HL-60 (cell line): ENCODE data around the gene KLHL30.

Experiments
- TF ChIP-seq, protein P1 (sequence below): IDR thresholded peaks from one replicate; pipeline ENCODE4 v1.5.1; 2011; ENCODE audit warnings: low read length, control low read depth, inconsistent platforms; ENCODE audit not compliant: insufficient read depth
- TF ChIP-seq, protein P2 (sequence below): IDR thresholded peaks from 2 replicates; pipeline ENCODE4 v1.6.1; 2012; ENCODE audit warnings: low read depth; ENCODE audit not compliant: insufficient replicate concordance

DNA sequence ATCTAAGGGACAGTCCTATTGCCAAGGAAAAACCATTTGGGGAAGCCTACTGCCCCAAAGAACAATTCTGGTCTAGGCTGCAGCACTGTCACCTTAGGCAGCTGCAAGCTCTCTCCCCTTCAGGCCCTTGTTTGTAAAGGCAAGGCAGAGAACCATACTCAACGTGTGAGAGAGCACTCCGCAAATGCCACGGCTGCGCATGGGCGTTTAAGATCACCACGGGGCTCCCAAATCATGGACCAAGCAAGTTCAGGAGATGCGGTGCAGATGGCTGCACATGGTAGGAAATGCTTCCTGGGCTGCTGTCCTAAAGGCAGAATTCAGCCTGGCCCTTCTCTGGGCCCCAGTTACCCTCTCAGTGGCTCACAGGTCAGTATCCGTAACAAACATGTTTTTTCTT lies 35.8 kb downstream of the KLHL30 start:
- TF ChIP-seq, protein P1, sequence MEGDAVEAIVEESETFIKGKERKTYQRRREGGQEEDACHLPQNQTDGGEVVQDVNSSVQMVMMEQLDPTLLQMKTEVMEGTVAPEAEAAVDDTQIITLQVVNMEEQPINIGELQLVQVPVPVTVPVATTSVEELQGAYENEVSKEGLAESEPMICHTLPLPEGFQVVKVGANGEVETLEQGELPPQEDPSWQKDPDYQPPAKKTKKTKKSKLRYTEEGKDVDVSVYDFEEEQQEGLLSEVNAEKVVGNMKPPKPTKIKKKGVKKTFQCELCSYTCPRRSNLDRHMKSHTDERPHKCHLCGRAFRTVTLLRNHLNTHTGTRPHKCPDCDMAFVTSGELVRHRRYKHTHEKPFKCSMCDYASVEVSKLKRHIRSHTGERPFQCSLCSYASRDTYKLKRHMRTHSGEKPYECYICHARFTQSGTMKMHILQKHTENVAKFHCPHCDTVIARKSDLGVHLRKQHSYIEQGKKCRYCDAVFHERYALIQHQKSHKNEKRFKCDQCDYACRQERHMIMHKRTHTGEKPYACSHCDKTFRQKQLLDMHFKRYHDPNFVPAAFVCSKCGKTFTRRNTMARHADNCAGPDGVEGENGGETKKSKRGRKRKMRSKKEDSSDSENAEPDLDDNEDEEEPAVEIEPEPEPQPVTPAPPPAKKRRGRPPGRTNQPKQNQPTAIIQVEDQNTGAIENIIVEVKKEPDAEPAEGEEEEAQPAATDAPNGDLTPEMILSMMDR: no peak
- TF ChIP-seq, protein P2, sequence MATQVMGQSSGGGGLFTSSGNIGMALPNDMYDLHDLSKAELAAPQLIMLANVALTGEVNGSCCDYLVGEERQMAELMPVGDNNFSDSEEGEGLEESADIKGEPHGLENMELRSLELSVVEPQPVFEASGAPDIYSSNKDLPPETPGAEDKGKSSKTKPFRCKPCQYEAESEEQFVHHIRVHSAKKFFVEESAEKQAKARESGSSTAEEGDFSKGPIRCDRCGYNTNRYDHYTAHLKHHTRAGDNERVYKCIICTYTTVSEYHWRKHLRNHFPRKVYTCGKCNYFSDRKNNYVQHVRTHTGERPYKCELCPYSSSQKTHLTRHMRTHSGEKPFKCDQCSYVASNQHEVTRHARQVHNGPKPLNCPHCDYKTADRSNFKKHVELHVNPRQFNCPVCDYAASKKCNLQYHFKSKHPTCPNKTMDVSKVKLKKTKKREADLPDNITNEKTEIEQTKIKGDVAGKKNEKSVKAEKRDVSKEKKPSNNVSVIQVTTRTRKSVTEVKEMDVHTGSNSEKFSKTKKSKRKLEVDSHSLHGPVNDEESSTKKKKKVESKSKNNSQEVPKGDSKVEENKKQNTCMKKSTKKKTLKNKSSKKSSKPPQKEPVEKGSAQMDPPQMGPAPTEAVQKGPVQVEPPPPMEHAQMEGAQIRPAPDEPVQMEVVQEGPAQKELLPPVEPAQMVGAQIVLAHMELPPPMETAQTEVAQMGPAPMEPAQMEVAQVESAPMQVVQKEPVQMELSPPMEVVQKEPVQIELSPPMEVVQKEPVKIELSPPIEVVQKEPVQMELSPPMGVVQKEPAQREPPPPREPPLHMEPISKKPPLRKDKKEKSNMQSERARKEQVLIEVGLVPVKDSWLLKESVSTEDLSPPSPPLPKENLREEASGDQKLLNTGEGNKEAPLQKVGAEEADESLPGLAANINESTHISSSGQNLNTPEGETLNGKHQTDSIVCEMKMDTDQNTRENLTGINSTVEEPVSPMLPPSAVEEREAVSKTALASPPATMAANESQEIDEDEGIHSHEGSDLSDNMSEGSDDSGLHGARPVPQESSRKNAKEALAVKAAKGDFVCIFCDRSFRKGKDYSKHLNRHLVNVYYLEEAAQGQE: no peak
